HepG2 (cell line): ENCODE results near the gene FAM83G. TPM values are rescaled to one million over a fixed set of nuclear protein-coding genes. Genes with fewer than 3 reads are reported as not detected.

Source experiments
- BRD4 ChIP-seq: sonication (generic); formaldehyde crosslinking; IDR thresholded peaks from 2 replicates; pipeline ENCODE4 v1.4.0; 2020; ENCODE audit warnings: missing genetic modification reagents
- CBX1 ChIP-seq: IDR thresholded peaks from one replicate; pipeline ENCODE4 v1.6.1; 2016; ENCODE audit warnings: antibody characterized with exemption, low read depth
- HNRNPUL1 ChIP-seq: fragments of 200-400 bp; formaldehyde crosslinking; IDR thresholded peaks from 2 replicates; pipeline ENCODE4 v1.6.1; 2017; ENCODE audit warnings: low read depth, mild to moderate bottlenecking, low read length, moderate library complexity
- NBN ChIP-seq: fragments of 450-650 bp; conservative IDR thresholded peaks from 2 replicates; pipeline ENCODE4 v1.6.1; 2017
- NR2F1 ChIP-seq, 2 experiments: fragments of 450-650 bp in 1 of 2; formaldehyde crosslinking in 1 of 2; IDR thresholded peaks; 2 replicates each; pipeline versions ENCODE4 v1.5.0 to v1.6.1; 2016 to 2020; ENCODE audit warnings: mild to moderate bottlenecking in 1 of 2, missing compliant biosample characterization in 1 of 2, missing genetic modification reagents in 1 of 2, moderate library complexity in 1 of 2
- ONECUT2 ChIP-seq: sonication (generic); formaldehyde crosslinking; IDR thresholded peaks from 2 replicates; pipeline ENCODE4 v1.4.0; 2020; ENCODE audit warnings: missing genetic modification reagents
- PITX1 ChIP-seq: sonication (generic); formaldehyde crosslinking; IDR thresholded peaks from 2 replicates; pipeline ENCODE4 v1.5.1; 2020; ENCODE audit warnings: mild to moderate bottlenecking, missing genetic modification reagents
- POLR2AphosphoS2 ChIP-seq: IDR thresholded peaks from 2 replicates; pipeline ENCODE4 v1.6.1; 2011; ENCODE audit warnings: low read depth, low read length, improper control_type of control experiment
- SP5 ChIP-seq: IDR thresholded peaks from 2 replicates; pipeline ENCODE4 v1.6.1; 2016; ENCODE audit warnings: low read depth, borderline replicate concordance
- ZFAT ChIP-seq: sonication (generic); formaldehyde crosslinking; conservative IDR thresholded peaks from 2 replicates; pipeline ENCODE4 v1.8.1; 2023; ENCODE audit warnings: missing genetic modification reagents, inconsistent platforms
- ZFYVE20 ChIP-seq: sonication (generic); formaldehyde crosslinking; IDR thresholded peaks from 2 replicates; pipeline ENCODE4 v1.8.0; 2023; ENCODE audit warnings: low read depth, mild to moderate bottlenecking, moderate library complexity, missing genetic modification reagents, borderline replicate concordance
- ZNF180 ChIP-seq: sonication (generic); formaldehyde crosslinking; IDR thresholded peaks from 2 replicates; pipeline ENCODE4 v1.4.0; 2020; ENCODE audit warnings: low read depth, missing genetic modification reagents, borderline replicate concordance
- ZNF441 ChIP-seq: sonication (generic); formaldehyde crosslinking; IDR thresholded peaks from 2 replicates; pipeline ENCODE4 v1.7.0; 2021; ENCODE audit warnings: missing genetic modification reagents, borderline replicate concordance
- ZNF446 ChIP-seq: sonication (generic); formaldehyde crosslinking; IDR thresholded peaks from 2 replicates; pipeline ENCODE4 v1.5.0; 2020; ENCODE audit warnings: mild to moderate bottlenecking, missing genetic modification reagents
- ZNF652 ChIP-seq: IDR thresholded peaks from 2 replicates; pipeline ENCODE4 v1.6.1; 2016; ENCODE audit warnings: low read depth, borderline replicate concordance
- polyA plus RNA-seq, 8 experiments: library from polyadenylated mRNA; depleted of rRNA in 3 of 8; stranded (reverse) in 7 of 8; unstranded in 1 of 8; fragments of >200 nt; fragmentation: Illumina TruSeq in 4 of 8; extraction: Trizol in 4 of 8; gene quantifications; 2 replicates each; pipeline versions ENCODE4 v1.2.1 to v1.2.3, GENCODE V29; 2011 to 2016; ENCODE audit warnings: low read depth in 4 of 8, missing spikeins in 1 of 8, mixed read lengths in 1 of 8; ENCODE audit not compliant: insufficient read depth in 1 of 8
- total RNA-seq, 5 experiments: library from RNA; depleted of rRNA; stranded (reverse); fragments of >200 nt; fragmentation: Illumina TruSeq; extraction: Trizol; gene quantifications; 2 replicates each; pipeline ENCODE4 v1.2.3, GENCODE V29; 2016; ENCODE audit warnings: low read depth in 1 of 5
- TF ChIP-seq, protein P1 (sequence below): sonication (generic); formaldehyde crosslinking; IDR thresholded peaks from 2 replicates; pipeline ENCODE4 v1.9.0; 2021; ENCODE audit warnings: missing genetic modification reagents, borderline replicate concordance
- TF ChIP-seq, protein P2 (sequence below): IDR thresholded peaks from 2 replicates; pipeline ENCODE4 v1.6.1; 2012; ENCODE audit warnings: low read depth, low read length, improper control_type of control experiment
- TF ChIP-seq, protein P3 (sequence below): sonication (generic); formaldehyde crosslinking; IDR thresholded peaks from 2 replicates; pipeline ENCODE4 v1.9.0; 2021; ENCODE audit warnings: missing genetic modification reagents, borderline replicate concordance
- TF ChIP-seq, protein P4 (sequence below): sonication (generic); formaldehyde crosslinking; IDR thresholded peaks from 2 replicates; pipeline ENCODE4 v1.5.0; 2020; ENCODE audit warnings: missing genetic modification reagents
- TF ChIP-seq, protein P5 (sequence below): sonication (generic); formaldehyde crosslinking; IDR thresholded peaks from 2 replicates; pipeline ENCODE4 v1.5.0; 2020; ENCODE audit warnings: mild to moderate bottlenecking, missing genetic modification reagents

FAM83G gene
- total and polyA plus RNA-seq, 2 of the 13 experiments (the other 11 are each of a cell fraction or from before 2014, with no cell fraction given) = 13.7 to 18.6 TPM

DNA sequence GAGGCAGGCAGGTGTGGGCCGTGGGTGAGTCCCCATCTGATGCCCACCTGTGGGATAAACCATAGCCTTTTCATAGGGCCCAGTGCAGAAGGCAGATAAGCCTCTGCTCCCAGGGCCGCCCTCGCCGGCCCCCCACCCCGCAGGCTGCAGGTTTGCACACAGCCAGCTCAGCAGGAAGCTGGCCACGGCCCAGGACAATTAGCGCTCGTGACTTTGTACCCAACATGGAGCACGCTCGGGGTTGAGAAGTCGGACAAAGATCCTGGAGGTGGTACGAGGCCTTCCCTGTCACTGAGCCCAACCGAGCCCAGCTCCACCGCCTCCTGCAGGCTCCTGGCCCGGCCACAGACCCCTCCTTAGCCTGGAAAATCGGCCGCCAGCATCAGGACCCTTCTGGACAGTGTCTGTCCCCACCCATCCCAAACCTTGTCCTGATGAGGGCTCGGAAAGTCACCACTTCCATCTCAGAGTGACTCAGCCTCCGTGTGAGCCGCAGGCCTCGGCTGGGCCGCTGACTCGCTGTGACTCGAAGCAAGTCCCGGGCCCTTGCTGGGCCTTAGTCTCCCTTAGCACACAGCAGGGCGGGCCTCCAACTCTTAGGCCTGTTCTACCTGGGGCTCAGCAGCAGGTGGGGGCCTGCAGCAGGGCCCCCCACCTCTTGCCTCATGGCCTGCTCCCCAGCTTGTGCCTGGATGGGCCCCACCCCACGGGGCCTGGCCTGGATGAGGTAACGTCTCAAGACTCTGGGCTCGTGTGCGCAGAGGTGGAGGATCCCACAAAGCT, 22.7 kb downstream of the FAM83G start (continued):
- TF ChIP-seq, protein P1, sequence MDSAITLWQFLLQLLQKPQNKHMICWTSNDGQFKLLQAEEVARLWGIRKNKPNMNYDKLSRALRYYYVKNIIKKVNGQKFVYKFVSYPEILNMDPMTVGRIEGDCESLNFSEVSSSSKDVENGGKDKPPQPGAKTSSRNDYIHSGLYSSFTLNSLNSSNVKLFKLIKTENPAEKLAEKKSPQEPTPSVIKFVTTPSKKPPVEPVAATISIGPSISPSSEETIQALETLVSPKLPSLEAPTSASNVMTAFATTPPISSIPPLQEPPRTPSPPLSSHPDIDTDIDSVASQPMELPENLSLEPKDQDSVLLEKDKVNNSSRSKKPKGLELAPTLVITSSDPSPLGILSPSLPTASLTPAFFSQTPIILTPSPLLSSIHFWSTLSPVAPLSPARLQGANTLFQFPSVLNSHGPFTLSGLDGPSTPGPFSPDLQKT (CRISPR knock-in tag) = no peak
- TF ChIP-seq ONECUT2 (CRISPR knock-in tag) = no peak
- 0 out of 2 replicates have a peak, but pooled peaks have one; percentile 36 for TF ChIP-seq ZNF441 (CRISPR knock-in tag)
- no peak for TF ChIP-seq HNRNPUL1
- no peak for TF ChIP-seq ZFYVE20 (CRISPR knock-in tag)
- TF ChIP-seq BRD4 (CRISPR knock-in tag) = no peak
- no peak for TF ChIP-seq NBN
- no peak for TF ChIP-seq CBX1
- TF ChIP-seq PITX1 (CRISPR knock-in tag) = peak; percentile 13; the same call in 1 of the 2 replicates
- TF ChIP-seq, protein P2, sequence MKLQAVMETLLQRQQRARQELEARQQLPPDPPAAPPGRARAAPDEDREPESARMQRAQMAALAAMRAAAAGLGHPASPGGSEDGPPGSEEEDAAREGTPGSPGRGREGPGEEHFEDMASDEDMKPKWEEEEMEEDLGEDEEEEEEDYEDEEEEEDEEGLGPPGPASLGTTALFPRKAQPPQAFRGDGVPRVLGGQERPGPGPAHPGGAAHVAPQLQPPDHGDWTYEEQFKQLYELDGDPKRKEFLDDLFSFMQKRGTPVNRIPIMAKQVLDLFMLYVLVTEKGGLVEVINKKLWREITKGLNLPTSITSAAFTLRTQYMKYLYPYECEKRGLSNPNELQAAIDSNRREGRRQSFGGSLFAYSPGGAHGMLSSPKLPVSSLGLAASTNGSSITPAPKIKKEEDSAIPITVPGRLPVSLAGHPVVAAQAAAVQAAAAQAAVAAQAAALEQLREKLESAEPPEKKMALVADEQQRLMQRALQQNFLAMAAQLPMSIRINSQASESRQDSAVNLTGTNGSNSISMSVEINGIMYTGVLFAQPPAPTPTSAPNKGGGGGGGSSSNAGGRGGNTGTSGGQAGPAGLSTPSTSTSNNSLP = no peak
- TF ChIP-seq ZFAT (CRISPR knock-in tag) = no peak
- TF ChIP-seq, protein P3, sequence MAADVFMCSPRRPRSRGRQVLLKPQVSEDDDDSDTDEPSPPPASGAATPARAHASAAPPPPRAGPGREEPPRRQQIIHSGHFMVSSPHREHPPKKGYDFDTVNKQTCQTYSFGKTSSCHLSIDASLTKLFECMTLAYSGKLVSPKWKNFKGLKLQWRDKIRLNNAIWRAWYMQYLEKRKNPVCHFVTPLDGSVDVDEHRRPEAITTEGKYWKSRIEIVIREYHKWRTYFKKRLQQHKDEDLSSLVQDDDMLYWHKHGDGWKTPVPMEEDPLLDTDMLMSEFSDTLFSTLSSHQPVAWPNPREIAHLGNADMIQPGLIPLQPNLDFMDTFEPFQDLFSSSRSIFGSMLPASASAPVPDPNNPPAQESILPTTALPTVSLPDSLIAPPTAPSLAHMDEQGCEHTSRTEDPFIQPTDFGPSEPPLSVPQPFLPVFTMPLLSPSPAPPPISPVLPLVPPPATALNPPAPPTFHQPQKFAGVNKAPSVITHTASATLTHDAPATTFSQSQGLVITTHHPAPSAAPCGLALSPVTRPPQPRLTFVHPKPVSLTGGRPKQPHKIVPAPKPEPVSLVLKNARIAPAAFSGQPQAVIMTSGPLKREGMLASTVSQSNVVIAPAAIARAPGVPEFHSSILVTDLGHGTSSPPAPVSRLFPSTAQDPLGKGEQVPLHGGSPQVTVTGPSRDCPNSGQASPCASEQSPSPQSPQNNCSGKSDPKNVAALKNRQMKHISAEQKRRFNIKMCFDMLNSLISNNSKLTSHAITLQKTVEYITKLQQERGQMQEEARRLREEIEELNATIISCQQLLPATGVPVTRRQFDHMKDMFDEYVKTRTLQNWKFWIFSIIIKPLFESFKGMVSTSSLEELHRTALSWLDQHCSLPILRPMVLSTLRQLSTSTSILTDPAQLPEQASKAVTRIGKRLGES (CRISPR knock-in tag) = no peak
- TF ChIP-seq ZNF180 (CRISPR knock-in tag) = no peak
- TF ChIP-seq ZNF652 (CRISPR knock-in tag) = no peak
- TF ChIP-seq, protein P4, sequence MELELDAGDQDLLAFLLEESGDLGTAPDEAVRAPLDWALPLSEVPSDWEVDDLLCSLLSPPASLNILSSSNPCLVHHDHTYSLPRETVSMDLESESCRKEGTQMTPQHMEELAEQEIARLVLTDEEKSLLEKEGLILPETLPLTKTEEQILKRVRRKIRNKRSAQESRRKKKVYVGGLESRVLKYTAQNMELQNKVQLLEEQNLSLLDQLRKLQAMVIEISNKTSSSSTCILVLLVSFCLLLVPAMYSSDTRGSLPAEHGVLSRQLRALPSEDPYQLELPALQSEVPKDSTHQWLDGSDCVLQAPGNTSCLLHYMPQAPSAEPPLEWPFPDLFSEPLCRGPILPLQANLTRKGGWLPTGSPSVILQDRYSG (CRISPR knock-in tag) = no peak
- TF ChIP-seq, protein P5, sequence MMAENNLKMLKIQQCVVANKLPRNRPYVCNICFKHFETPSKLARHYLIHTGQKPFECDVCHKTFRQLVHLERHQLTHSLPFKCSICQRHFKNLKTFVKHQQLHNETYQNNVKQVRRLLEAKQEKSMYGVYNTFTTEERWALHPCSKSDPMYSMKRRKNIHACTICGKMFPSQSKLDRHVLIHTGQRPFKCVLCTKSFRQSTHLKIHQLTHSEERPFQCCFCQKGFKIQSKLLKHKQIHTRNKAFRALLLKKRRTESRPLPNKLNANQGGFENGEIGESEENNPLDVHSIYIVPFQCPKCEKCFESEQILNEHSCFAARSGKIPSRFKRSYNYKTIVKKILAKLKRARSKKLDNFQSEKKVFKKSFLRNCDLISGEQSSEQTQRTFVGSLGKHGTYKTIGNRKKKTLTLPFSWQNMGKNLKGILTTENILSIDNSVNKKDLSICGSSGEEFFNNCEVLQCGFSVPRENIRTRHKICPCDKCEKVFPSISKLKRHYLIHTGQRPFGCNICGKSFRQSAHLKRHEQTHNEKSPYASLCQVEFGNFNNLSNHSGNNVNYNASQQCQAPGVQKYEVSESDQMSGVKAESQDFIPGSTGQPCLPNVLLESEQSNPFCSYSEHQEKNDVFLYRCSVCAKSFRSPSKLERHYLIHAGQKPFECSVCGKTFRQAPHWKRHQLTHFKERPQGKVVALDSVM (CRISPR knock-in tag) = peak; percentile 48; the same call in 1 of the 2 replicates
- TF ChIP-seq SP5 (CRISPR knock-in tag) = peak; percentile 44; the same call in 1 of the 2 replicates
- TF ChIP-seq POLR2AphosphoS2 = no peak
- TF ChIP-seq NR2F1 (CRISPR knock-in tag; IDR thresholded peaks at IDR 0.05) = no peak
- no peak for TF ChIP-seq ZNF446
